ENCODE results near the gene BICD1.

The BICD1 gene

DNA sequence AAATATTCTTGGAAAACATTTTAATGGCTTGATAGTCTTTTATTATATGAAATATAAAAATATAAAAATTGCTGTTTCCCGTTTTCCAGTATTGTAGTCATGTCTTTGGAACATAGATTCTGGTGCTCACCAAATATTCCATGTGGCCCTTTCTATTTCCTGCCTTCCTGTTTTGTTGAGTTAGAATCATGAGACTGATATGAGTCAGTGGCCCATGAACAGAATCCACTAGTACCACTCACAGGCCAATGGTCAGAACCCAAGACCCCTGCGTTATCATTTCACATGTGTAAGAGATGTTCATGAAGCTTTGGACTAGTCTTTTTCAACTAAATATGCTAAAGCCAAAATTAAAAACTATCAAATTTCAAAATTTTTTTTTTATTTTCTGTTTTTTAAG, 56.9 kb downstream of the BICD1 start:
- TF ChIP-seq, protein P1, sequence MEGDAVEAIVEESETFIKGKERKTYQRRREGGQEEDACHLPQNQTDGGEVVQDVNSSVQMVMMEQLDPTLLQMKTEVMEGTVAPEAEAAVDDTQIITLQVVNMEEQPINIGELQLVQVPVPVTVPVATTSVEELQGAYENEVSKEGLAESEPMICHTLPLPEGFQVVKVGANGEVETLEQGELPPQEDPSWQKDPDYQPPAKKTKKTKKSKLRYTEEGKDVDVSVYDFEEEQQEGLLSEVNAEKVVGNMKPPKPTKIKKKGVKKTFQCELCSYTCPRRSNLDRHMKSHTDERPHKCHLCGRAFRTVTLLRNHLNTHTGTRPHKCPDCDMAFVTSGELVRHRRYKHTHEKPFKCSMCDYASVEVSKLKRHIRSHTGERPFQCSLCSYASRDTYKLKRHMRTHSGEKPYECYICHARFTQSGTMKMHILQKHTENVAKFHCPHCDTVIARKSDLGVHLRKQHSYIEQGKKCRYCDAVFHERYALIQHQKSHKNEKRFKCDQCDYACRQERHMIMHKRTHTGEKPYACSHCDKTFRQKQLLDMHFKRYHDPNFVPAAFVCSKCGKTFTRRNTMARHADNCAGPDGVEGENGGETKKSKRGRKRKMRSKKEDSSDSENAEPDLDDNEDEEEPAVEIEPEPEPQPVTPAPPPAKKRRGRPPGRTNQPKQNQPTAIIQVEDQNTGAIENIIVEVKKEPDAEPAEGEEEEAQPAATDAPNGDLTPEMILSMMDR (IDR thresholded peaks at IDR 0.05; ENCODE audit: low read depth, low read length): no peak
- no peak for DNase-seq
- Histone ChIP-seq H3K9me3 (ENCODE audit: severe bottlenecking) (no peaks in the 10 kb centered on the region), H3K4me3 (ENCODE audit: low read depth, low read length) (no peak overlapping the region), H3K36me3 (no peaks in the 10 kb centered on the region), H3K27me3 (ENCODE audit: insufficient read depth, low read depth, severe bottlenecking) (no peaks in the 10 kb centered on the region), H3K27ac (no peak overlapping the region)

GRCh38 chr12:32166510-32166909, 59.9 kb downstream of the BICD1 start:
- Histone ChIP-seq H3K4me3 (ENCODE audit: low read depth, low read length) (no peak overlapping the region), H3K9me3 (ENCODE audit: severe bottlenecking) (no peaks in the 10 kb centered on the region), H3K36me3 (no peaks in the 10 kb centered on the region), H3K27ac (no peak overlapping the region), H3K27me3 (ENCODE audit: insufficient read depth, low read depth, severe bottlenecking) (no peaks in the 10 kb centered on the region)
- TF ChIP-seq, protein P1 (IDR thresholded peaks at IDR 0.05; ENCODE audit: low read depth, low read length): no peak
- peak; percentile 50 for DNase-seq

GRCh38 chr12:32170437-32170998, 63.9 kb downstream of the BICD1 start:
- no peaks in the 10 kb centered on the region for H3K27me3 ChIP-seq (ENCODE audit: insufficient read depth, low read depth, severe bottlenecking)
- no peak overlapping the region for H3K27ac ChIP-seq
- no peaks in the 10 kb centered on the region for H3K36me3 ChIP-seq
- DNase-seq: no peak
- TF ChIP-seq, protein P1 (IDR thresholded peaks at IDR 0.05; ENCODE audit: low read depth, low read length): no peak
- H3K9me3 ChIP-seq (ENCODE audit: severe bottlenecking): no peaks in the 10 kb centered on the region
- H3K4me3 ChIP-seq (ENCODE audit: low read depth, low read length): no peak overlapping the region

- H3K27me3 ChIP-seq (ENCODE audit: insufficient read depth, low read depth, severe bottlenecking): no peaks in the 10 kb centered on the region
- no peak overlapping the region for H3K27ac ChIP-seq
- H3K9me3 ChIP-seq (ENCODE audit: severe bottlenecking): no peaks in the 10 kb centered on the region
- no peak overlapping the region for H3K4me3 ChIP-seq (ENCODE audit: low read depth, low read length)
- H3K36me3 ChIP-seq: no peaks in the 10 kb centered on the region
- TF ChIP-seq, protein P1 (IDR thresholded peaks at IDR 0.05; ENCODE audit: low read depth, low read length): no peak
- DNase-seq: no peak
Measured at GRCh38 chr12:32171211-32171610, 64.6 kb downstream of the BICD1 start.

DNA sequence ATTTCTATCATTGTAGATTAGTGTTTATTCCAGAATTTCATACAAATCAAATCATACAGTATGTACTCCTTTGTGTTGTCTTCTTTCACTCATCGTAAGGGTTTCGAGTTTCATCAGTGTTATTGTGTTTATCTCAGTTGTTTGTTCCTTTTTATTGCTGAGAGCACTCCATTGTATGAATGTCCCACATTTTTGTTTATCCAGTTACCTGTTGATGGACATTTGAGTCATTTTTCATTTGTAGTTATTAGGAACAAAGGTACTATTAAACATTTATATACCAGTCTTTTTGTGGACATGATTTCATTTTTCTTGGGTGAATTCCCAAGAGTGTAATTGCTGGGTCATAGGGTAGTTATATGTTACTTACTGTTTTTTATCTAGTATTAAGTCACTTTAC, 70.0 kb downstream of the BICD1 start:
- Histone ChIP-seq H3K27ac (no peak overlapping the region), H3K4me3 (ENCODE audit: low read depth, low read length) (no peak overlapping the region), H3K36me3 (no peaks in the 10 kb centered on the region), H3K27me3 (ENCODE audit: insufficient read depth, low read depth, severe bottlenecking) (no peaks in the 10 kb centered on the region), H3K9me3 (ENCODE audit: severe bottlenecking) (no peaks in the 10 kb centered on the region)
- DNase-seq: no peak
- TF ChIP-seq, protein P1 (IDR thresholded peaks at IDR 0.05; ENCODE audit: low read depth, low read length): no peak

DNA sequence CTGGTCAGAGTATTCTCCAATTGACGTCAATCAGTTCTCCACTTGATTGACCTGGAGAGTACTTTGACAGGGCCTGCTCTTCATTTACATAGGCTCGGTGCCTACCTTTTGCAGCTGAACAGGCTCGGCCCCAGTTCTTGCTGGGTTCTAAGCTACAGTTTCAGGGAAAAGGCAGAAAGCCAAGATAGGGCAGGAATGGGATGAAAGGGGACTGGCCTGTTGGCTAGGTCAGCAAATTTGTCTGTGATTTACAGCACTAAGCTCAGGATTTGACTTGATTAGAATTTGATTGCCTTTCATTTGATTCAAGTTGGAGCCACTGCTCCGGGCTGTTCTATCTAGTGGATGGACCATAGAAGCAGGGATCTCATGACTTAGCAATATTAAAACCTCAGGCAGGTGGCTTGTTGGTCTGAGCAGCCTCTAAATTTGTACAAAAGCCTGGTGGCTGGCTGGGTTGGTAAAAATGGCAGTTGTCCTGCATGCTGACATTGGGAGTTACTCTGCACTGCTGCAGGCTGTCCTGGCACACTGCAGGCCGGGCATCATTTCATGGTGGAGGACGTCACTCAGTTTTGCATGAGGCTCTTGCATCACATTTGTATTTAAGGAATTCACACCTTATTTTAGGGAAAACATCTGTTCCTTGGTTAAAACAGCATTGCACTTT, 71.8 kb downstream of the BICD1 start:
- no peak overlapping the region for H3K4me3 ChIP-seq (ENCODE audit: low read depth, low read length)
- TF ChIP-seq, protein P1 (IDR thresholded peaks at IDR 0.05; ENCODE audit: low read depth, low read length): no peak
- H3K27me3 ChIP-seq (ENCODE audit: insufficient read depth, low read depth, severe bottlenecking): no peaks in the 10 kb centered on the region
- H3K27ac ChIP-seq: no peak overlapping the region
- no peaks in the 10 kb centered on the region for H3K9me3 ChIP-seq (ENCODE audit: severe bottlenecking)
- H3K36me3 ChIP-seq: no peaks in the 10 kb centered on the region
- DNase-seq: no peak
